HCT116 (cell line): ENCODE measurements around the gene PEX10. TPM values are rescaled to one million over a fixed set of nuclear protein-coding genes. Genes with fewer than 3 reads are reported as not detected.

Source experiments
- ATAC-seq: fragments of 200-7000 bp; cut with Tn5 transposase; 2 replicates; pipeline ENCODE4 v1.9.1; 2020; ENCODE audit warnings: mild to moderate bottlenecking, moderate library complexity
- BruUV-seq: library from RNA; stranded (reverse); fragments of 400-500 nt; replicated peaks from 2 replicates; lab custom pipeline; 2021; lab: Mats Ljungman, UMichigan
- CTCF ChIA-PET: fragments of 300-600 bp; sonication (Branson Sonifier 250); formaldehyde crosslinking; loops from one replicate; lab custom pipeline; 2021; ENCODE audit warnings: antibody characterized with exemption; lab: Charles Lee
- POLR2A ChIA-PET: fragments of 300-600, 350-600 bp; sonication (Branson Sonifier 250); formaldehyde crosslinking; loops from one replicate; lab custom pipeline; 2021; ENCODE audit warnings: antibody characterized with exemption; lab: Charles Lee
- RAD21 ChIA-PET, 2 experiments: fragments of 300-600 bp; sonication (Branson Sonifier 250); formaldehyde crosslinking; loops; one replicate each; lab custom pipeline; 2023; ENCODE audit warnings: low total read pairs in 2 of 2; ENCODE audit not compliant: uncharacterized antibody in 2 of 2, unreplicated experiment in 2 of 2, low non-redundant PET in 1 of 2; lab: Charles Lee
- DNase-seq: peaks from one replicate; pipeline ENCODE4 v3.0.0-alpha.2; 2010; ENCODE audit warnings: low read depth, low spot score
- H2AFZ ChIP-seq: fragments of 200-600 bp; shearing (Covaris generic), sonication (generic); 2 replicates; pipeline ENCODE4 v1.6.1; 2017; ENCODE audit warnings: low read depth, mixed run types, mixed read lengths, antibody characterized with exemption, low read length; ENCODE audit not compliant: poor library complexity, severe bottlenecking
- H3K27ac ChIP-seq: 2 replicates; pipeline ENCODE4 v1.5.1; 2012; ENCODE audit warnings: low read depth, low read length
- H3K27me3 ChIP-seq: fragments of 200-600 bp; sonication (generic); 2 replicates; pipeline ENCODE4 v1.6.1; 2016; ENCODE audit warnings: mixed run types, low read length, mixed read lengths; ENCODE audit not compliant: insufficient read depth
- H3K36me3 ChIP-seq, 2 experiments: fragments of 200-500 bp in 1 of 2; fragments of 200-600 bp in 1 of 2; sonication (Bioruptor generic) in 1 of 2; sonication (generic) in 1 of 2; 2 replicates each; pipeline versions ENCODE4 v1.5.1 to v1.6.1; 2014 to 2016; ENCODE audit warnings: low read length in 2 of 2, inconsistent platforms in 1 of 2, mixed read lengths in 1 of 2, mixed run types in 1 of 2; ENCODE audit not compliant: insufficient read depth in 2 of 2, control insufficient read depth in 1 of 2
- H3K4me1 ChIP-seq, 2 experiments: fragments of 200-600 bp in 1 of 2; sonication (generic) in 1 of 2; 2 replicates each; pipeline versions ENCODE4 v1.5.1 to v1.6.1; 2012 to 2017; ENCODE audit warnings: low read length in 2 of 2, inconsistent platforms in 1 of 2, mild to moderate bottlenecking in 1 of 2, mixed read lengths in 1 of 2, mixed run types in 1 of 2, moderate library complexity in 1 of 2; ENCODE audit not compliant: insufficient read depth in 2 of 2, control insufficient read depth in 1 of 2
- H3K4me2 ChIP-seq: fragments of 200-600 bp; sonication (generic); 2 replicates; pipeline ENCODE4 v1.6.1; 2017; ENCODE audit warnings: mixed run types, low read length, mixed read lengths
- H3K4me3 ChIP-seq, 2 experiments: fragments of 200-600 bp in 1 of 2; sonication (generic) in 1 of 2; replicated peaks in 1 of 2; 2 replicates each; pipeline ENCODE4 v1.5.1; 2011 to 2016; ENCODE audit warnings: low read length in 2 of 2, control low read depth in 1 of 2, low read depth in 1 of 2, mild to moderate bottlenecking in 1 of 2, mixed read lengths in 1 of 2, mixed run types in 1 of 2
- H3K79me2 ChIP-seq: fragments of 200-600 bp; sonication (generic); 2 replicates; pipeline ENCODE4 v1.6.1; 2017; ENCODE audit warnings: mild to moderate bottlenecking, mixed run types, low read length, moderate library complexity, mixed read lengths; ENCODE audit not compliant: insufficient read depth
- H3K9ac ChIP-seq: fragments of 200-600 bp; sonication (generic); 2 replicates; pipeline ENCODE4 v1.6.1; 2016; ENCODE audit warnings: low read length, mixed read lengths
- H3K9me2 ChIP-seq: fragments of 200-600 bp; sonication (generic), shearing (Covaris generic); 2 replicates; pipeline ENCODE4 v1.6.1; 2017; ENCODE audit warnings: mixed run types, mild to moderate bottlenecking, moderate library complexity; ENCODE audit not compliant: insufficient read depth
- H3K9me3 ChIP-seq, 2 experiments: fragments of 200-500 bp in 1 of 2; fragments of 200-600 bp in 1 of 2; sonication (Bioruptor generic) in 1 of 2; sonication (generic) in 1 of 2; 2 replicates each; pipeline ENCODE4 v1.6.1; 2014 to 2017; ENCODE audit warnings: low read length in 2 of 2, mixed read lengths in 2 of 2, inconsistent platforms in 1 of 2, low read depth in 1 of 2, mild to moderate bottlenecking in 1 of 2, mixed run types in 1 of 2, moderate library complexity in 1 of 2; ENCODE audit not compliant: control insufficient read depth in 1 of 2, insufficient read depth in 1 of 2
- H4K20me1 ChIP-seq: fragments of 200-600 bp; sonication (generic), shearing (Covaris generic); 2 replicates; pipeline ENCODE4 v1.6.1; 2017; ENCODE audit warnings: mixed run types, mild to moderate bottlenecking, moderate library complexity; ENCODE audit not compliant: insufficient read depth
- CBX3 ChIP-seq: IDR thresholded peaks from 2 replicates; pipeline ENCODE4 v1.6.1; 2012; ENCODE audit warnings: low read depth
- ELF1 ChIP-seq: IDR thresholded peaks from 2 replicates; pipeline ENCODE4 v1.6.1; 2012; ENCODE audit warnings: low read depth, borderline replicate concordance
- EZH2 ChIP-seq: fragments of 200-600 bp; sonication (generic); IDR thresholded peaks from 2 replicates; pipeline ENCODE4 v1.6.1; 2017; ENCODE audit warnings: antibody characterized with exemption, mixed run types
- EZH2phosphoT487 ChIP-seq: fragments of 200-600 bp; IDR thresholded peaks from 2 replicates; pipeline ENCODE4 v1.6.1; 2018; ENCODE audit warnings: antibody characterized with exemption, borderline replicate concordance
- FOSL1 ChIP-seq: IDR thresholded peaks from 2 replicates; pipeline ENCODE4 v1.6.1; 2012; ENCODE audit warnings: low read depth
- JUND ChIP-seq: IDR thresholded peaks from 2 replicates; pipeline ENCODE4 v1.6.1; 2012
- POLR2AphosphoS5 ChIP-seq: IDR thresholded peaks from 2 replicates; pipeline ENCODE4 v1.6.1; 2011; ENCODE audit warnings: mild to moderate bottlenecking, low read depth, low read length, moderate library complexity
- SIN3A ChIP-seq: IDR thresholded peaks from 2 replicates; pipeline ENCODE4 v1.6.1; 2012; ENCODE audit warnings: low read depth
- SRF ChIP-seq: IDR thresholded peaks from 2 replicates; pipeline ENCODE4 v1.6.1; 2012; ENCODE audit warnings: low read depth
- TCF7L2 ChIP-seq: IDR thresholded peaks from 2 replicates; pipeline ENCODE4 v1.7.0; 2011; ENCODE audit warnings: borderline replicate concordance, inconsistent platforms; ENCODE audit not compliant: insufficient read depth, insufficient read length; ENCODE audit errors: extremely low read depth
- ZBTB33 ChIP-seq: IDR thresholded peaks from 2 replicates; pipeline ENCODE4 v1.6.1; 2011; ENCODE audit warnings: mild to moderate bottlenecking, low read length, moderate library complexity; ENCODE audit not compliant: insufficient replicate concordance; ENCODE audit errors: extremely low read depth
- ZFX ChIP-seq: fragments of 450-650 bp; IDR thresholded peaks from 2 replicates; pipeline ENCODE4 v1.6.1; 2017
- ZNF274 ChIP-seq: fragments of 200-500 bp; sonication (Bioruptor generic); IDR thresholded peaks from 2 replicates; pipeline ENCODE4 v1.6.1; 2014; ENCODE audit warnings: mild to moderate bottlenecking, low read depth, low read length, inconsistent platforms
- intact Hi-C: fragments of 100-400 bp; cut with micrococcal nuclease; formaldehyde crosslinking; loops from 2 replicates; pipeline ENCODE4 v1.10.0; 2022
- total RNA-seq: library from RNA; stranded (reverse); gene quantifications from one replicate; pipeline ENCODE4 v1.2.1, GENCODE V29; 2021; ENCODE audit not compliant: unreplicated experiment
- TF ChIP-seq, protein P1 (sequence below), 3 experiments: fragments of 200-600 bp in 1 of 3; sonication (generic) in 1 of 3; IDR thresholded peaks in 2 of 3; conservative IDR thresholded peaks in 1 of 3; 2 replicates each; pipeline ENCODE4 v1.5.1; 2012 to 2017; ENCODE audit warnings: low read depth in 2 of 3, low read length in 2 of 3, antibody characterized with exemption in 1 of 3, borderline replicate concordance in 1 of 3, control low read depth in 1 of 3, mild to moderate bottlenecking in 1 of 3, mixed read lengths in 1 of 3, mixed run types in 1 of 3, moderate library complexity in 1 of 3; ENCODE audit not compliant: insufficient read depth in 1 of 3

Gene PEX10
- total RNA-seq, 1 experiment from 2014 or later = 27.9 TPM

- TF ChIP-seq, protein P1, sequence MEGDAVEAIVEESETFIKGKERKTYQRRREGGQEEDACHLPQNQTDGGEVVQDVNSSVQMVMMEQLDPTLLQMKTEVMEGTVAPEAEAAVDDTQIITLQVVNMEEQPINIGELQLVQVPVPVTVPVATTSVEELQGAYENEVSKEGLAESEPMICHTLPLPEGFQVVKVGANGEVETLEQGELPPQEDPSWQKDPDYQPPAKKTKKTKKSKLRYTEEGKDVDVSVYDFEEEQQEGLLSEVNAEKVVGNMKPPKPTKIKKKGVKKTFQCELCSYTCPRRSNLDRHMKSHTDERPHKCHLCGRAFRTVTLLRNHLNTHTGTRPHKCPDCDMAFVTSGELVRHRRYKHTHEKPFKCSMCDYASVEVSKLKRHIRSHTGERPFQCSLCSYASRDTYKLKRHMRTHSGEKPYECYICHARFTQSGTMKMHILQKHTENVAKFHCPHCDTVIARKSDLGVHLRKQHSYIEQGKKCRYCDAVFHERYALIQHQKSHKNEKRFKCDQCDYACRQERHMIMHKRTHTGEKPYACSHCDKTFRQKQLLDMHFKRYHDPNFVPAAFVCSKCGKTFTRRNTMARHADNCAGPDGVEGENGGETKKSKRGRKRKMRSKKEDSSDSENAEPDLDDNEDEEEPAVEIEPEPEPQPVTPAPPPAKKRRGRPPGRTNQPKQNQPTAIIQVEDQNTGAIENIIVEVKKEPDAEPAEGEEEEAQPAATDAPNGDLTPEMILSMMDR (IDR thresholded peaks at IDR 0.05 in 2 of 3, conservative IDR thresholded peaks at IDR 0.05 in 1 of 3; ENCODE audit: borderline replicate concordance in 1 of 3, insufficient read depth in 1 of 3, low read depth in 2 of 3, low read length in 2 of 3) = no peak
- TF ChIP-seq TCF7L2 (no peak), POLR2AphosphoS5 (no peak), SRF (no peak), FOSL1 (no peak), JUND (no peak), CBX3 (no peak)
Measured at GRCh38 chr1:2388004-2388913, 24.1 kb downstream of the PEX10 start (continued).

- Histone ChIP-seq H3K4me2 (no peak overlapping the region), H3K9me3 (no peaks in the 10 kb centered on the region), H3K27ac (no peak overlapping the region), H3K4me3 (no peak overlapping the region), H3K9ac (no peak overlapping the region), H3K27me3 (no peaks in the 10 kb centered on the region), H2AFZ (no peak overlapping the region), H3K36me3 (peaks cover 0 to 6% of the 10 kb centered on the region in 2 experiments; a peak in 2 of 4 replicates), H3K79me2 (peaks cover 21% of the 10 kb centered on the region), H3K9me2 (no peaks in the 10 kb centered on the region), H4K20me1 (no peaks in the 10 kb centered on the region), H3K4me1 (peaks cover 8 to 11% of the 10 kb centered on the region in 2 experiments)
- intact Hi-C loops = no loop called here
- ChIA-PET POLR2A (no interaction called here), CTCF (no interaction called here), RAD21 (no interaction called here)
- DNase-seq = no peak
- ATAC-seq = no peak
- BruUV-seq = no TSS peak
- TF ChIP-seq SRF (no peak), EZH2phosphoT487 (no peak), ZBTB33 (no peak), TCF7L2 (no peak), FOSL1 (no peak), ZFX (no peak), ZNF274 (no peak), ELF1 (no peak), EZH2 (no peak), SIN3A (no peak)
- TF ChIP-seq, protein P1 (IDR thresholded peaks at IDR 0.05 in 2 of 3, conservative IDR thresholded peaks at IDR 0.05 in 1 of 3; ENCODE audit: borderline replicate concordance in 1 of 3, insufficient read depth in 1 of 3, low read depth in 2 of 3, low read length in 2 of 3) = no peak
Measured at GRCh38 chr1:2386636-2387611, 25.4 kb downstream of the PEX10 start.
